HG02610 (cell line): ENCODE measurements around the gene ZNF488.

Experiments used
- ATAC-seq: cut with Tn5 transposase; IDR thresholded peaks from one replicate; pipeline ENCODE4 v1.9.1; 2021; ENCODE audit warnings: mild to moderate bottlenecking, moderate library complexity; ENCODE audit not compliant: unreplicated experiment

The ZNF488 gene

DNA sequence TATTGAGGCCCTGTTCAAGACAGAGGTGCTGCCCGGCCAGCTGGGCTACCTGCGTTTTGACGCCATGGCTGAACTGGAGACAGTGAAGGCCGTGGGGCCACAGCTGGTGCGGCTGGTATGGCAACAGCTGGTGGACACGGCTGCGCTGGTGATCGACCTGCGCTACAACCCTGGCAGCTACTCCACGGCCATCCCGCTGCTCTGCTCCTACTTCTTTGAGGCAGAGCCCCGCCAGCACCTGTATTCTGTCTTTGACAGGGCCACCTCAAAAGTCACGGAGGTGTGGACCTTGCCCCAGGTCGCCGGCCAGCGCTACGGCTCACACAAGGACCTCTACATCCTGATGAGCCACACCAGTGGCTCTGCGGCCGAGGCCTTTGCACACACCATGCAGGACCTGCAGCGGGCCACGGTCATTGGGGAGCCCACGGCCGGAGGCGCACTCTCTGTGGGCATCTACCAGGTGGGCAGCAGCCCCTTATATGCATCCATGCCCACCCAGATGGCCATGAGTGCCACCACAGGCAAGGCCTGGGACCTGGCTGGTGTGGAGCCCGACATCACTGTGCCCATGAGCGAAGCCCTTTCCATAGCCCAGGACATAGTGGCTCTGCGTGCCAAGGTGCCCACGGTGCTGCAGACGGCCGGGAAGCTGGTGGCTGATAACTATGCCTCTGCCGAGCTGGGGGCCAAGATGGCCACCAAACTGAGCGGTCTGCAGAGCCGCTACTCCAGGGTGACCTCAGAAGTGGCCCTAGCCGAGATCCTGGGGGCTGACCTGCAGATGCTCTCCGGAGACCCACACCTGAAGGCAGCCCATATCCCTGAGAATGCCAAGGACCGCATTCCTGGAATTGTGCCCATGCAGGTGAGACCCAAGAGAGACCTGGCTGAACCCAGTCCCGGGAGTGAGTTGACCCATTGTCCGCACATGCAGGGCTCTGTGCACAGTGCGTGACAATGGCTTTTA is 33.1 kb downstream of the ZNF488 start:
- no peak for ATAC-seq

DNA sequence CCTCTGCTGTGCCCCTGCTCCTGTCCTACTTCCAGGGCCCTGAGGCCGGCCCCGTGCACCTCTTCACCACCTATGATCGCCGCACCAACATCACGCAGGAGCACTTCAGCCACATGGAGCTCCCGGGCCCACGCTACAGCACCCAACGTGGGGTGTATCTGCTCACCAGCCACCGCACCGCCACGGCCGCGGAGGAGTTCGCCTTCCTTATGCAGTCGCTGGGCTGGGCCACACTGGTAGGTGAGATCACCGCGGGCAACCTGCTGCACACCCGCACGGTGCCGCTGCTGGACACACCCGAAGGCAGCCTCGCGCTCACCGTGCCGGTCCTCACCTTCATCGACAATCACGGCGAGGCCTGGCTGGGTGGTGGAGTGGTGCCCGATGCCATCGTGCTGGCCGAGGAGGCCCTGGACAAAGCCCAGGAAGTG is 34.1 kb downstream of the ZNF488 start:
- no peak for ATAC-seq

DNA sequence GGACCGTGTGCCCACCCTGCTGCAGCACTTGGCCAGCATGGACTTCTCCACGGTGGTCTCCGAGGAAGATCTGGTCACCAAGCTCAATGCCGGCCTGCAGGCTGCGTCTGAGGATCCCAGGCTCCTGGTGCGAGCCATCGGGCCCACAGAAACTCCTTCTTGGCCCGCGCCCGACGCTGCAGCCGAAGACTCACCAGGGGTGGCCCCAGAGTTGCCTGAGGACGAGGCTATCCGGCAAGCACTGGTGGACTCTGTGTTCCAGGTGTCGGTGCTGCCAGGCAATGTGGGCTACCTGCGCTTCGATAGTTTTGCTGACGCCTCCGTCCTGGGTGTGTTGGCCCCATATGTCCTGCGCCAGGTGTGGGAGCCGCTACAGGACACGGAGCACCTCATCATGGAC is 34.6 kb downstream of the ZNF488 start:
- no peak for ATAC-seq

DNA sequence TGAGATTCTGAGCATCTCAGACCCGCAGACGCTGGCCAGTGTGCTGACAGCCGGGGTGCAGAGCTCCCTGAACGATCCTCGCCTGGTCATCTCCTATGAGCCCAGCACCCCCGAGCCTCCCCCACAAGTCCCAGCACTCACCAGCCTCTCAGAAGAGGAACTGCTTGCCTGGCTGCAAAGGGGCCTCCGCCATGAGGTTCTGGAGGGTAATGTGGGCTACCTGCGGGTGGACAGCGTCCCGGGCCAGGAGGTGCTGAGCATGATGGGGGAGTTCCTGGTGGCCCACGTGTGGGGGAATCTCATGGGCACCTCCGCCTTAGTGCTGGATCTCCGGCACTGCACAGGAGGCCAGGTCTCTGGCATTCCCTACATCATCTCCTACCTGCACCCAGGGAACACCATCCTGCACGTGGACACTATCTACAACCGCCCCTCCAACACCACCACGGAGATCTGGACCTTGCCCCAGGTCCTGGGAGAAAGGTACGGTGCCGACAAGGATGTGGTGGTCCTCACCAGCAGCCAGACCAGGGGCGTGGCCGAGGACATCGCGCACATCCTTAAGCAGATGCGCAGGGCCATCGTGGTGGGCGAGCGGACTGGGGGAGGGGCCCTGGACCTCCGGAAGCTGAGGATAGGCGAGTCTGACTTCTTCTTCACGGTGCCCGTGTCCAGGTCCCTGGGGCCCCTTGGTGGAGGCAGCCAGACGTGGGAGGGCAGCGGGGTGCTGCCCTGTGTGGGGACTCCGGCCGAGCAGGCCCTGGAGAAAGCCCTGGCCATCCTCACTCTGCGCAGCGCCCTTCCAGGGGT is 35.2 kb downstream of the ZNF488 start:
- no peak for ATAC-seq

DNA sequence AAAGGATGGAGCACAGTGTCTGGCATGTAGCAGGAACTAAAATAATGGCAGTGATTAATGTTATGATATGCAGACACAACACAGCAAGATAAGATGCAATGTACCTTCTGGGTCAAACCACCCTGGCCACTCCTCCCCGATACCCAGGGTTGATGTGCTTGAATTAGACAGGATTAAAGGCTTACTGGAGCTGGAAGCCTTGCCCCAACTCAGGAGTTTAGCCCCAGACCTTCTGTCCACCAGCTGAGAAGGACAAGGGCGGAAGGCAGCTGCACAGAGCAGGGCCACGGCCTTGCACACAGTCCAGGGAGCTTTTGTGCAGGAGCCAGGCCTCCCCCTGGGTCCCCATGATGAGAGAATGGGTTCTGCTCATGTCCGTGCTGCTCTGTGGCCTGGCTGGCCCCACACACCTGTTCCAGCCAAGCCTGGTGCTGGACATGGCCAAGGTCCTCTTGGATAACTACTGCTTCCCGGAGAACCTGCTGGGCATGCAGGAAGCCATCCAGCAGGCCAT is 35.9 kb downstream of the ZNF488 start, which contains the start of gene RBP3:
TSS of gene RBP3 (plus strand) at position 226 of the 514 bp plus-strand sequence. CDS start at position 348, 122 bp downstream.
- ATAC-seq = no peak

DNA sequence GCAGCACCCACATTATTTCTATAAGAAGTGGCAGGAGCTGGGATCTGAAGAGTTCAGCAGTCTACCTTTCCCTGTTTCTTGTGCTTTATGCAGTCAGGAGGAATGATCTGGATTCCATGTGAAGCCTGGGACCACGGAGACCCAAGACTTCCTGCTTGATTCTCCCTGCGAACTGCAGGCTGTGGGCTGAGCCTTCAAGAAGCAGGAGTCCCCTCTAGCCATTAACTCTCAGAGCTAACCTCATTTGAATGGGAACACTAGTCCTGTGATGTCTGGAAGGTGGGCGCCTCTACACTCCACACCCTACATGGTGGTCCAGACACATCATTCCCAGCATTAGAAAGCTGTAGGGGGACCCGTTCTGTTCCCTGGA is 36.8 kb downstream of the ZNF488 start:
- no peak for ATAC-seq

DNA sequence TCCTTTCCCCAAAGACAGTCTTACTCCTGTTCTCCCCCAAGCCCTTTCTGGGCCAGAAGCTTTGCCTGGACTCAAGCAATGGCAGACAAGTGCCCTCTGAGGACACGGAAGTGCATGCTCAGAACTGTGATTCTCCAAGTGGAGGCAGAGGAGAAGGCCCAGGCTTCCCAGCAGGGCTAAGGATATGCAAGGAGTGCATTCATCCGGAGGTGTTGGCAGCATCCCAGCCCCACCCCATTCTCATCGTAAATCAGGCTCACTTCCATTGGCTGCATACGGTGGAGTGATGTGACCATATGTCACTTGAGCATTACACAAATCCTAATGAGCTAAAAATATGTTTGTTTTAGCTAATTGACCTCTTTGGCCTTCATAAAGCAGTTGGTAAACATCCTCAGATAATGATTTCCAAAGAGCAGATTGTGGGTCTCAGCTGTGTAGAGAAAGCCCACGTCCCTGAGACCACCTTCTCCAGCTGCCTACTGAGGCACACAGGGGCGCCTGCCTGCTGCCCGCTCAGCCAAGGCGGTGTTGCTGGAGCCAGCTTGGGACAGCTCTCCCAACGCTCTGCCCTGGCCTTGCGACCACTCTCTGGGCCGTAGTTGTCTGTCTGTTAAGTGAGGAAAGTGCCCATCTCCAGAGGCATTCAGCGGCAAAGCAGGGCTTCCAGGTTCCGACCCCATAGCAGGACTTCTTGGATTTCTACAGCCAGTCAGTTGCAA is 37.4 kb downstream of the ZNF488 start:
- no peak for ATAC-seq

DNA sequence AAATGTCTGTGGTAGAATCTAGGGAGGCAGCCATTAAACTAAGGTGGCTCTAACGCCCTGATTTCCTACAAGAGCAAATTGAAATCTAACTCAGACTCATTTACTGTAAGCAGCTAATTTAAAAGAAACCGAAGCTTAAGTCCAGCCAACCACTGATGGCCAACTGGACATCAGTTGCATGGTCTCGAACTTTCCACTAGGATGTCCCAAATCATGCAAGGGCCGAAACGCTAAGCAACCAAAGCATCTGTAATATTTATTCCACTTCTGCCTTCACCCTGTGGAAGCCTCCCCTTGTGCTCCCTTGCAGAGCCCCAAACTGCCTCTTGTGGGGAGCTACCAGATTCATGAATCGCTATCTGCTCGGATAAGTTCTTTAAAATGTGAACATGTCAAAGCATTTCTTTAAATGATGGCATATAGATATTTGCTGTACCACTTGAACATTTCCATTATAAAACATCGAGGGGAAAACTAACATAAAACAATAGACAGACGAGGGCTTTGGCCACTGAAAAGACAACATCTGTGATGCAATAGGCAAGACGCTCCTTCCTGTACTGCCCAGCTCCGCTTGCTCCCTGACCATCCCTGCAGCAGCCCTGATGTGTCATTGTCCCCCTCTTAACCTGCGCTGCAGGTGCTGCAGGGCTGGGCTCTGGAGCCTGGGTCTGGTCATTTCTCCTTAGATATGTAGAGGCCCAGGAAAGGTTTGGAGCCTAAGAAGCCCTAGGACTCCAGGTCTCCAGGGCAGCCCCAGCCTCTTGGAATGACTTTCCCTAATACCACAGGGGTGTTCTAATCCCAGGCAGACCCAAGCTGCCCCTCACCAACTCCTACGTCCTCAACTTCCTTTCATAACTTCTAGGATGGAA is 38.9 kb downstream of the ZNF488 start:
- no peak for ATAC-seq

DNA sequence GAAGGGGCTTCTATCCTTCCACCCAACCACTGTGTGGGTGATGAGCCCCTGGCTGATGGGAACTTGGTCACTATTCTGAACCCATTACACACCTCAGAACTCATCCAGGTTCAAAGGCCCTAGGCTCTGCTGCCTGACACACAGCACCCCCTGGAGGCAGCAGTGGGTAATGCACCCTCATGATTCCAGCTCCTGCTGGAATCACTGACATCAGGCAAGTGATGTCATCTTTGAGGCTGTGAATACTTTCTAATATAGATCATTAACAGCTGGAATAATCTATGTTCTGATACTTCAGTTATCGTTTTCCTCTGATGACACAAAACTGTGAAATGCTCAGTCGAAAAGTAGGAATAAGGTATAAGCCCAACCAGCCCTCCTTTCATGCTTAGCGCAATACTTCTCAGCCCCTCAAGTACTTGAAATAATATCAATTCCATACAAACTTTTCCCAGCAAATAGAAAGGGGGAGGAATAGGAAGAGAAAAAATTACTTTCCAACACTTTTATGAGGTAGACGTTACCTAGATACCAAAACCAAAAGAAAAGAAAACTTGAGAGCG is 43.4 kb downstream of the ZNF488 start:
- no peak for ATAC-seq

DNA sequence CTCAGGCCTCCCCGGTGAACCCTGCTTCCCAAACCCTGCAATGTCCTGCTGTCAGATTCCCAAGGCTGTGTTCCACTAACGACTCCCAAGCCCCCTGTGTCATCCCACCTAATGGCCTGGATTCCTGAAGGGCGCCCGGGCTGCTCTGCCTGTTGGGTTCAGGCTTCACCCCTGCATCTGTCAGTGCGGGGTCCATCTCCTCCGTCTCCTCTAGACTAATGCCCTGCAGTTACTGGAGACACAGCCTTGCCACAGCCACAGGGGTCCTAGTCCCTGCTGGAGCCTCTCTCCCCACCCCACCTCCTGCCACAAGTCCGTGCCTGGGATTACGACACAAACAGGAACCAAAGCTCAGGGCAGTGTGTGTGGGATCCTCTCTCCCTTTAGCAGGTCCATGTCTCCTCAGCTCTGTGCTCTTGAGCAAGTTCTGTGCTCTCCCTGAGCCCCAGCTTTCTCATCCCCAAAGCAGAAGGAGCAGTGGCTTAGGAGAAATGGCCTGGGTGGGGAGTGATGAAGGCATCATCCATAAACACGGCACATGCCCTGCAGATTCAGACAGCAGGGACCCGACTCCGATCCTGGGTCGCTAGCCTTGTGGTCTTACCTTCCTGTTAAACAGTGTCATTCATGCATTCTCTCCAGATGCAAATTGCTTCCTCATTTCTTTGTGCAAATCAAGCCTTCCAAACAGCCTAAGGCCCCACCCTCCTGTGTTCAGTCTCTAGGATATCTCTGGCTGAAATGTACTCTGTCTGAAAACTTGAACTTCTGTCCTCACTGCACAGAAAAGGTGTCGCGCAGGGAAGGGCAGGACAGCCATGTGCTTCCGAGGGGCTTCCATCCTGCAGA is 44.1 kb downstream of the ZNF488 start:
- ATAC-seq = no peak

DNA sequence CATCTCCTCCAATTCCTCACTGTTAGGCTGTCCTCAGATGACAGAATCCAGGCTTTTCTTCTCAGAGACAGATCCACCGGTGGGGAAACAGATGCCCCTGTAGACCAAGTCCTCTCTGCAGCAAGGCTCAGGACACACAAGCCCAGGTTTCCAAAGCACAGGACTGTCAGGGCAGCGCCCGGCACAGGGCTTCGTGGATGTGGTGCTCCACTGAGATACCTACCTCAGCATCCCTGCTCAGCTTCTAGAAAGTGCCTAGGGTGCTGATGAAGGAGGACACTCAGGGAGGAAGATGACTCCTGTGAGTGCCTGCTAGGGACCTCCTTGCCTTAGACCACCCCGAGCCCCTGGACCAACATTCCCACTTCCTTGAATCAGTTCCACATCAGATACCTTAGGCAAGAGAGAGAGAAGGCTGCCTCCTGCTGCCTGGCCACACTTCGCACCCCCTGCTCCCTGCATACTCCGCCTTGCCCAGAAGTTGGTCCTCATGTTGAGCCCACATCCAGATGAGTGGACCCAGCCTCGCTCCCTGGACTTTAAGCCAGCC is 44.8 kb downstream of the ZNF488 start:
- no peak for ATAC-seq

DNA sequence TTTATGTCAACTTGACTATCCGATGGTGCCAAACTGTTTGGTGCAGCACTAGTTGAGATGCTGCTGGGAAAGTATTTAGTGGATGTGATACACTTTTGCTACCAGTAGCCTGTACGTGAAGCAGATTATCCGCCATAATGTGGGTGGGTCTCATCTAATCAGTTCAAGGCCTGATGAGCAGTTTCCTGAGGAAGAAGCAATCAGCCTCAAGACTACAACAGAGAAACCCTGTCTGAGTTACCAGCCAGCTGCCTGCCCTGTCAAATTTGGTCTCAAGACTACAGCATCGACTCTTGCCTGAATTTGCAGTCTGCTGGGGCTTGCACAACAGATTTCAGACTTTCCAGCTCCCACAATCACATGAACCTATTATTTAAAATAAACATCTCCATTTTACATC is 46.8 kb downstream of the ZNF488 start:
- no peak for ATAC-seq

DNA sequence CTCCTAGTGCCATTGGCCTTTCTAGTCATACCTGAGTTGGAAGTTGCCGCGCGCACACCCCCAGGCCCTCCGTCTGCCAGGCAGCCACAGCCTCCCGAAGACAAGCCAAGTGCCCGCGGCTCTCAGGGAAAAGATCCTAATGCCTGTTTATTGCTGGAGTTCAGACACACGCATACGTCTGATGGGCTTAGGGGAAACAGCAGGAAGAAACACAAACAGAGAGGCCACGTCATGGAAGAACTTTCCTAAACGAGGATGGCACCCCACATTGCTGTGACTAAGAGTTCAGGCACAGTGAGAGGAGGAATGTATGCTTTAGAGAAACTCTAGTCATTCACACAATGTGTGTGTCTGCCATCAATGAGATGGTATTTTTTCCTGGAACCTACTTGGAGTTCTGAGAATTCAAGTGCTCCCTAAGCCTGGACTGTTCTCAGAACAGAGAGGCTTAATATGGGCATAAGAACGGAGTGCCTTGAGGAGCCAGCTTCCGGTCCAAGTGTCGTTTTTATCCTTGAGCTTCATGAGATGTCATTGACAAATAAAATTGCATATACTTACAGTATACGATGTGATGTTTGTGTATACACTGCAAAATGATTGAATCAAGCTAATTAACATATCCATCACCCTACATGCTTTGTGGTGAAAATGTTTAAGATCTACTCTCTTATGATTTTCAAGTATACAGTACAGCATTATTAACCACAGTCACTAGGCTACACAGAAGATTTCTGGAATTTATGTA is 47.5 kb downstream of the ZNF488 start:
- no peak for ATAC-seq

DNA sequence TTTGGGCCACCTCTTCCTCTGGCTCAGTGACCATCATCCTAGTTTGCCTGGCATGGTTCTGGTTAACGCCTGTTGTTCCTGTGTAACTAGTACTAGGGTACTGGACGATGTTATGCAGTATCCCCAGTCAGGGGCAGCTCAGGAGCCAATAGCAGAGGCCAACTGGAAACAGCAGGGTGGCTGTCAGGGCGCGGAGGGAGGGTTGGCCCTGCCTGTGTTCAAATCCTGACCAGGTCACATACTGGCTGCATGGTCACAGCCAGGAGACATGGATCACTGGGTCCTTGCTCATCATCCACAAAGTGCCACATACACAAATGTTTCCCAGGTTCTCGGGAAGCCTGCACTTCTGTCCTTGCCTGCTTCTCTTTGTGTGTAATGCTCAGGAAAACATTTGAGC is 48.2 kb downstream of the ZNF488 start:
- no peak for ATAC-seq

DNA sequence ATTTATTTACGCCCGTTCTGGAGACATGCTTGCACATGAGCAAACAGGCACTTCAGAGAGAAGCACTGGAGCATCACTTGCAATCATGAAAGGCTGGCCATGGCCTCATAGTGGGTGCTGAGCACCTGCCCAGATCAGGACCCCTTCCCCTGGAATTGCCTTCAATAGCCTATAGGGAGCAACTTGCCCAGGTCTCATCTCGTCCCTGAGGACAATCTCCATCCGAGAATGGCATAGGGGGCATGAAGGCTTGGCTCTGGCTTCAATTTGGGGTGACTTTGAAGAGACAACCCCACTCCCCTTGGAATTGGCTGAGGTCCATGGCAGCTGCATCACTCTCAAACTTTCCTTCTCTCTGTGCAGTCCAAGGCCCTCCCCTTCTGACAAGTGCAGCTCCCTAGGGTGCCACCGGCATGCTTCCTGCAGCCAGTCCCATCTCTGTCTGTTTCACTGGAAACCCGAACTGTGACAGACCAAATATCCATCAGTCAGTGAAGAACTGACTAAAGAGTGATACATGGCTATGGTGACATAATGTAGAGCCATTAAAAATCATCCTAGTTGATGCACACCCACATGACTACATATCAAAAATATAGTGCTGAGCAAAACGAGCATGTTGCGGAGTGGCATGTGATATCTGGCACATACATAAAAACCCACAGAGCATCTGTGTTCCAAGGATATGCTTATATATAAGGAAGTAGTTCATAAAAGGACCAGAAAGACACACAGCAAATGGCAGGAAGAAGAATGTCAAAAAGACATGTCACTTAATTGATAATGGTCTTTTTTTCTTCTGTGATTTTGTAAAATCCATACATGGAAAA is 49.4 kb downstream of the ZNF488 start:
- no peak for ATAC-seq

DNA sequence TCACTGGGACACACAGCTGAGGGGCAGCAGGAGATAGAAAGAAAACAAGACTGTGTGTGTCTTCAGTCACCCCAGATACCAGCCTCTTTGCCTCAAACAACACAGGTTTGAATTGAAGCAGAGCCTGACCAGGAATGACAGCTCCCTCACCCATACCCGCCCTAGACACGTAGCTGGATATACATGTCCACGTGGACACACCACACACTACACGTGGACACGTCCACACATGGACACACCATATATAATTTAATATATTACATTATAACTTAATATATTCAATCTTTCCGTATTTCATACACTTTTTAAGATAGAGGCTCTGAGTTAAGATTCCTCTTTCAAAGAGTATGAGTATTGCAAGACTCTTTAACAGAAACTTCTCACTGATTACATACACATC is 50.6 kb downstream of the ZNF488 start:
- no peak for ATAC-seq

DNA sequence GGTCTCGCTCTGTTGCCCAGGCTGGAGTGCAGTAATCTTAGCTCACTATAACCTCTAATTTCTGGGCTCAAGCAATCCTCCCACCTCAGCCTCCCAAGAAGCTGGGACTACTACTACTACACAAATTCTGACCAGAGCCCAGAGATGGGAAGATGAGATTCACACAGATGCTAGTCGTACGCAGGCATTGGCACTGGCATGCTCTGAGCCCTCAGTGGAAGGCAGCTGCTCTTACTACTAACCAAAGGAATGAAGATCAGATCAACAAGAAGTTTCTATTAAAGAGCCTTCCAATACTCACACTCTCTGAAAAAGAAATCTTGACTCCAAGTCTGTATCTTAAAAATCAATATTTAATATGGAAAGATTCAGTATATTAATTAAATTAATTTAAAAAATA is 51.1 kb downstream of the ZNF488 start:
- ATAC-seq = no peak
